GM21447 (cell line): ENCODE measurements around the gene LIN7C.
"Not testable (repeated sequence)": the region's sequence is repeated elsewhere in the genome, so short reads cannot be mapped to it uniquely, and the experiment has no call there.

Experiments used
- ATAC-seq: cut with Tn5 transposase; IDR thresholded peaks from one replicate; pipeline ENCODE4 v1.9.1; 2021; ENCODE audit not compliant: unreplicated experiment

The LIN7C gene

GRCh38 chr11:27506200-27507182 lies at the start of gene LIN7C:
Gene LIN7C (minus strand): TSS chr11:27506769. CDS start chr11:27506752, 17 bp downstream.
- peak; percentile 95 for ATAC-seq

GRCh38 chr11:27555264-27555663 lies 48.7 kb upstream of the LIN7C start:
- no peak for ATAC-seq

DNA sequence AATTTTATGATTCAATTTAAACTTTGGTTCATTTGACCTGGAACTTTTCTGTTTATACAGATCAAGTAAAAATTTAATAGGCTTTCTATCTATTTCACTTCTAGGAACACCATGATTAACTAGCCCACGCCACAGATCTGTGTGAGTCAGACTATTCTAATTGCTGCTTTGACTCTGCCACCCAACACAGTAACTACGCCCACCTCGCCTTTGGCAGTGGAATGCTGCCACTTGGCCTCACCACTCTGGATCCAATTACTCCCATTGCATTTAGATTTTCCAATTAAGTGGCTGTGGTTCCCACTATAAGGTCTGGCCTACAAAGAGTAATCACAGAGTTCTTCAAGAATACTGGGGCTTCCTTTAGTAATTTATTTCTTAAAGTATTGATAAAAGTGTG lies 46.6 kb upstream of the LIN7C start:
- ATAC-seq, result no peak

DNA sequence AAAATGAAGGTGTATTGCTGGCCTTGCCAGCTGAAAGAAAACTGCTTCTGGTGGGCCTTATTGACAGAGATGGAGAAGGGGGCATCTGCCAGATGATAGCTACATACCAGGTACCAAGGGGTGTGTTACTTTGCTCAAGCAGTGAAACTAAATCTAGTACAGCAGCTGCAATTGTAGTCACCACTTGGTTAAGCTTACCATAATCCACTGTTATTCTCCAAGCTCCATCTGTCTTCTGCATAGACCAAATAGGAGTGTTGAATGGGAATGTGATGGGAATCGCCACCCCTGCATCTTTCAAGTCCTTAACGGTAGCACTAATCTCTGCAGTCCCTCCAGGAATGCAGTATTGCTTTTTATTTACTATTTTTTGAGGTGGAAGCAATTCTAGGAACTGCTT lies 45.8 kb upstream of the LIN7C start:
- ATAC-seq, result no peak

DNA sequence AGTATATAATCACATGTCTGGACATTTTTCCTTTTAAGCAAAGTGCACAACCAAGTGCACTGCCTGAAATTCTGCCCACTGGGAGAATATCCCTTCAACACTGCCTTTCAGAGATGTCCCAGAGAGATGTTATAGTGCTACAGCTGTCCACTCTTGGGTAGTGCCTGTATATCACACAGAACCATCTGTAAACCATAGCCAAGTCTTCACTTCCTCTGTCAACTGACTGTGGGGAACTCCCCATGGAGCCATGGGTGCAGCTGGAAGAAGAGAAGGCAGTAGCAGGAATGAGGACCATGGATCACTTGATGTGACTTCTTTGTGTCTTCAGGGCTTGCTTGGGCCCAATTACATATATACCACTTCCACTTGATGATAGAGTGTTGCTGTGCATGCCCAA lies 44.6 kb upstream of the LIN7C start:
- no peak for ATAC-seq

DNA sequence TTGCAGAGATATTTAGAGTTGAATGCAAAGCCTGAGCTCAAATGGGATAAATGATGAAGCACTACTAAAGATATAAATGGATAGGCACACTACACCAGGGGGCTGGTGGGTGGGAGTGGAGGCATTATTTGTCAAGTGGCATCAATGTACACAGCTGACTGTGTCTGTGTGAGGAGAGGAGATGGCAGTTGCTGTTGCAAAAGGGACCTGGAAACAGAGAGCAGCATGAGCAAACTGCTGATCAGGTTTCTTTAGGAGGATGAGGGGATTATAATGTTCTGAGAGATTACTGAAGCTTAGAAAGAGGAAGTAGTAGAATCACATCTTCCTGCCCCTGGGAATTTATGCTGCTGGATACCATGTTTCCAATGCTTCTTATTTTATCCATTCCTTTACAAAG lies 39.4 kb upstream of the LIN7C start:
- ATAC-seq, result no peak

DNA sequence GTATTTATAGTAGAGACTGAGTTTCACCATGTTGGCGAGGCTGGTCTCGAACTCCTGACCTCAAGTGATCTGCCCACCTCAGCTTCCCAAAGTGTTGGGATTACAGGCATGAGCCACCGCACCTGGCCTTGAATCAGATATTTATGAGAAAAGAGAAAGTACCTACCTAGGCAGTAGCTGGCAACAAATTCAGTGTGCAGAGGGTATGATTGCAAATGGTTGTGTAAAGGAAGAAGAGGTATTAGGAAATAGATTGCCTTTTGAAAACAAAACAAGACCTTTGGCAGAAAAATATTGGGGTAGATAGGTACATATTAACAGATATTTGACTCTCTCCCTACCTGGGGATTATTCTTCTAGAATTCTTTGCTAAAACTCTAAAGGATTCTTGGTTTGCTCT lies 38.5 kb upstream of the LIN7C start:
- ATAC-seq, result no peak

DNA sequence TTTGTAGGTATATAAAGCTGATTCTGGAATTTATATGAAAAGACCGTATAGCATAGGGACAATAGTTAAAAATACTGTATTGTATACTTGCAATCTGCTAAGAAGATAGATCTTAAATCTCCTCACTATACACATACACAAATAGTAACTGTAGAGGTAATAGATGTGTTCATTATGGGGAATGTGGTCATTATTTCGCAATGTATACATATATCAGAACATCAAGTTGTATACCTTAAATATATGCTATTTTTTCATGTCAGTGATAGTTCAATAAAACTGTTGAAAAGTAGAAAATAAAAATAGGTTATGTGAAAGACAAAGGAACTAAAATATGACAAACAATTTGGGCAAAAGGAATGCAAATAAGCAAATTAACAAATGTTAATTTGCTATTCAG lies 35.2 kb upstream of the LIN7C start:
- no peak for ATAC-seq

- ATAC-seq, result no peak
Measured at GRCh38 chr11:27540051-27540450, 33.5 kb upstream of the LIN7C start.

GRCh38 chr11:27535103-27535502 lies 28.5 kb upstream of the LIN7C start:
- ATAC-seq, result no peak

DNA sequence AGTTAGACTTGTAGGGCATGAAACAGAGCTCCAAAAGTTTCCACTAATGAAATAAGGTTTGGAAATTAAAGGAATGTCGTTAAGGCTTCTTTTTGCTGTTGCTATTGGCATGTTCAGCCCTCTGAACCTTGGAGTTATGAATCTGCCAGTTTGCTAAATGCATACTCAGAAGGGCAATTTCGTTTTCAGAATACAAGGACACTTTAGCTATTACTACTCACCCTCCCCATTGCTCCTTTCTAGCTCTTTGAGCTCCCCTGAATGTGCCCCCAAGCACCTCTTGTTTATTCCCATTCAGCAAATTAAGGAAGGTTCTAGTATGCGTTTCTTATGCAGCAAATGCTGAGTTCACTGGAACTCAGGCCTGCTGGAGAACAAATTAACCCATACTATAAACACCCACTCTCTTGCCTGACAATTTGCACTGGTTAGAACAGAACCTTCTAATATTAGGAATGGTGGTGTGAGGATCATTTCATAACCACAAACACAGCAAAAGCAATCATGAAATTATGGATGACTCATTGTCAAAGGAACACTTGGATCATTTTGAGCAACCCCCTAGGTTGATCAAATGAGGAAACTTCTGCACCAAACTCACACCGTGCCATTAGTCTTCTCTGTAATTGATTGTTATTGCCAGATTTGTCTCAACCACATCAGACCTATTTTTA lies 26.2 kb upstream of the LIN7C start:
- no peak for ATAC-seq

GRCh38 chr11:27528712-27529111 lies 22.1 kb upstream of the LIN7C start:
- ATAC-seq, result no peak

- ATAC-seq, result no peak
Measured at GRCh38 chr11:27526535-27526934, 20.0 kb upstream of the LIN7C start.

DNA sequence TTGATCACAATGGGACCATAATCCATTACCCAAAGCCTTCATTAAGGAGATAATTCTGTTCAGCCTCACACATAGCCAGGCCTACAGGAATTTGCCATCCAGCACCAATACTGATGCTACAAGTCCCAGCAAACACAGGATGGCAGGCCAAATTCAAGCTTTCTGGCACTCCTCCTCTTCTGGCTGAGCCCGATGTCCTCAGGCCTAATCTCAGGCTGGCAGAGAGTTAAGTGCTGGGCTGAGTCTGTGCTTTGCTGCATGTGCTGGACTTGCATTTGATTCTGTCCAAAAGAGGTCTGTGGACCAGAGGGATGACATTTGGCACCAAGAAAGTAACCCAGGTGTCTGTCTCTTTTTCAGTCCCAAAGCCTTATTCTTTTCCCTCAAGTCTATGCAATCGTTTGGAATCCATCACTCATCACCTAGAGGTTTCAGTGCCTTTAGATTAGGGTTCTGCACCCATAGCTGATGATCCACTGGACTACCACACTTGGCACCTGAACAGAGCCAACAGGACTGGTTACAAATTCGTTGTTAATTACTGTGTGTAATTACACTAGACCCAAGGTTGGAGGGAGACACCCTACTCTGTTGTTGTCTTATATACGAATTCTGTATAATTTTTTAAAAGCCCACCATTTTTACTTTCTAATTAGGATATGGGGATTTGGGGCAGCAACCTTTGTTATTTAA lies 19.4 kb upstream of the LIN7C start:
- no peak for ATAC-seq

- ATAC-seq, result no peak
Measured at GRCh38 chr11:27524155-27524554, 17.6 kb upstream of the LIN7C start.

DNA sequence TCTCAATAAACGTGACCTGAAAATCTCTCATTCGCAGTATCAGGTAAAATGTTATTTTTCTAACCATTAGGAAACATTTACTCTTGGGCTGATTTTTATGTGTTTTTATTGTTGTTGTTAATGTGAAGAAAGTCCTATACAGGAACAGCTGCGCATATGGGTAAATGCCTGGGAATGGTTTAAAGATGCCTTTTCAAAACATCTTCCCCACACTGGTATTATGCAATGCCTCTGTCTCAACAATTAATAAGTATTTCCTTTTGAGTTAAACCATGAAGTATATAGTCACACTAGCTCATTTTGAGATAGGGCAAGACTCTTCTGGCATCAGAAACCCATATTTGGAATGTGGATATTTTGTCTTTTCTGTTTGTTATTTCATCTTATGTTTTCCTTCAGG lies 13.7 kb upstream of the LIN7C start:
- ATAC-seq, result no peak

- ATAC-seq, result no peak
Measured at GRCh38 chr11:27518518-27518917, 11.9 kb upstream of the LIN7C start.

GRCh38 chr11:27517490-27517889 lies 10.9 kb upstream of the LIN7C start:
- ATAC-seq, result not testable (repeated sequence)

DNA sequence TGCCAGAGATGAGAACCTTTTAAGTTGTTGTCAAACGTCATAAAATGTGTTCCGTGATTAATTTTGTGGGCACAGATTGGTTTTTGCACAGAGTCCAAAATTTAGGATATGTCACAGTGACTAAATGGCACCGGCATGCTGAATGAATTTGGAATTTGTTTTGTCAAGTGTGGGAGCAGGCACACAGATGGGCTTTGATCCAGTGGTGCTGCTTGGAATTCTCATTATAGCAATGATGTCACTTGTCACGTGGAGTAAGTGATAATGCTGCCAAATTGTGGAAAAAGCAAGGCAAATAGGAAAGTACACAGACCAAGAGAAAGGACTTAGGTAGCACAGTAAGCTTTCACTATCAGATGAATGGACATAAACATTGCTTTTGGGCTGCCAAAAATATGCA lies 8.0 kb upstream of the LIN7C start:
- no peak for ATAC-seq

- ATAC-seq, result no peak
Measured at GRCh38 chr11:27514076-27514475, 7.5 kb upstream of the LIN7C start.

DNA sequence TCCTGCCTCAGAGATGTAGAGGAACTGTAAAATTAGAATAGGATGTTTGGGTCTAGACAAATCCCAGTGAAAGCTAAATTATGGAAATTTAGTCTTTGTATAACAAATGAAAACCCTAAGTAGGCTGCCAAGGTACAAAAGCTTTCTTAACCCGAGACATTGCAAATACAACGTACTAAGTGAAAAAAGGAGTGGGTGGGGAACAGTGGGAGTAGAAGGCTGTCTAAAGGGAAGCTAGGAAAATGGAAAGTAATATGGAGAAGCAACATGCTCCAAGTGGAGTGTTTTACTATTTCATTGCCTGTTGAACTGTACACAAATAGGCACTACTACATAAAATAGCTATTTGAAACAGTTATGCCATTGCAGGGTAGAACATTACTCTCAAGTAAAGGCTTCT lies 6.8 kb upstream of the LIN7C start:
- ATAC-seq, result no peak

- ATAC-seq, result no peak
Measured at GRCh38 chr11:27512238-27512637, 5.7 kb upstream of the LIN7C start.
